ENCODE measurements around the gene RAB40C. TPM values are rescaled to one million over a fixed set of nuclear protein-coding genes. Genes with fewer than 3 reads are reported as not detected.

The RAB40C gene
- total and polyA plus RNA-seq, 2 donors (not counting 1 experiment from before 2014, with no cell fraction given): 12.7 to 26.9 TPM

DNA sequence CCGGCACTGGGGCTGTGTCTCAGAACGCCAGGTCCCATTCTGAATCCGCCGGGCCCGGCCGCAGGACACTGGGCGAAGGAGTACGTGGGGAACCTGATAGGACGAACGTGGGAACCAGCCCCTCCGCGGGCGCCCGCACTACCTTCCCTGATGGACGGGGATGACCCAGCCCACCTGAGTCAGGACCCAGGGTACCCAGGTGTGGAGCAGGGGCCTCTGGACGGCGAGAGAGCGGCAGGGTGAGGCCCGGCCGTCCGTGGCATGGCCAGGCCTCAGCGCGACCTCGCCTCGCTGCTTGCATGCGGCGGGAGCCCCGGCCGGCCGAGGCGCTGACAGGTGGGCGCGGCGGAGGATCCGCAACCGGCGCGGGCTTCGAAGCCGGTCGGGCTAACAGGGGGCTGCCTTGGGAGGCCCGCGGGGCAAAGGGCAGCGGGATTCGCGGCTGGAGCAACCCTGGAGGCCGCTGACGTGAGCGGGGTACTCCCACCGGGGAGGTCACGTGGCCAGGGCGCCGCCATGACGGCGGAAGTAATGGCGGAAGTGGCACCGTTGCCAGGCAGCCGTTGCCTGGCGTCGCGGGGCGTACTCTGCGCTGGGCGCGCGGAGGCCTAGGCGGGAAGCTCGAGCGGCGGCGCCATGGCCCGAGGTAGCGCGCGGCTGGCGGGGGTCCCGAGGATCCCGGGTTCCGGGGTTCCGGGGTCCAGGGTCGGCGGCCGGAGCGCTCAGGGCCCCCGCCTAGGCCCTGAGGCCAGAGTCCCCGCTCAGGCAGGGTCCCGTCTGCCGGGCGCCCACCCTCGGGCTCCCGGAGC lies 59.1 kb downstream of the RAB40C start, which contains the start of gene WDR90:
TSS of gene WDR90 (plus strand) at position 585 of the 809 bp plus-strand sequence. CDS start at position 637, 52 bp downstream.
- WGBS (ENCODE audit: insufficient coverage): under 1% methylated on average over 91 of the region's 91 CpGs
- Mint-ChIP-seq H3K27me3 (no peaks in the 10 kb centered on the region), H3K4me1 (peaks cover 19% of the 10 kb centered on the region), H3K9me3 (ENCODE audit: insufficient read depth) (no peaks in the 10 kb centered on the region), H3K4me3 (peak within 1 kb of the TSS; percentile 84), H3K27ac (peak within 1 kb of the TSS; percentile 86)
- Histone ChIP-seq H3K79me2 (ENCODE audit: control insufficient read depth, insufficient read depth, low read length) (peaks cover 8% of the 10 kb centered on the region), H4K20me1 (ENCODE audit: control insufficient read depth, insufficient read depth, low read length, poor library complexity, severe bottlenecking) (peaks cover 8% of the 10 kb centered on the region), H3K27me3 (replicated peaks in 1 of 4; ENCODE audit: control extremely low read depth in 1 of 4, control insufficient read depth in 3 of 4, insufficient read depth in 4 of 4, low read length in 3 of 4) (no peaks in the 10 kb centered on the region), H3K4me2 (replicated peaks; ENCODE audit: low read depth, low read length, poor library complexity, severe bottlenecking) (peak within 1 kb of the TSS; percentile 92), H3K9me3 (ENCODE audit: control extremely low read depth in 1 of 3, control insufficient read depth in 2 of 3, insufficient read depth in 1 of 3, low read length in 2 of 3) (peaks cover 0 to 2% (median 0%) of the 10 kb centered on the region in 3 donors), H3K27ac (ENCODE audit: low read length in 2 of 2) (peak within 1 kb of the TSS; percentile 79 to 90), H3K9ac (ENCODE audit: low read length) (peak within 1 kb of the TSS; percentile 71), H3K4me3 (ENCODE audit: control extremely low read depth in 1 of 5, extremely low read depth in 1 of 5, insufficient read depth in 1 of 5, low read depth in 2 of 5, low read length in 4 of 5) (peak within 1 kb of the TSS; percentile 27 to 76 (median 67)), H3K4me1 (ENCODE audit: control insufficient read depth in 2 of 2, insufficient read depth in 2 of 2, low read length in 2 of 2) (peaks cover 15 to 20% of the 10 kb centered on the region in 2 donors), H3K36me3 (replicated peaks in 1 of 2; ENCODE audit: control extremely low read depth in 1 of 2, control insufficient read depth in 1 of 2, extremely low read depth in 1 of 2, insufficient read depth in 2 of 2, low read length in 1 of 2) (no peaks in the 10 kb centered on the region), H2AFZ (ENCODE audit: insufficient read depth, low read depth, low read length, poor library complexity, severe bottlenecking) (peak within 1 kb of the TSS; percentile 92)
- POLR2A ChIA-PET: interaction anchor here (0.6 to 1.0 kb wide), 3 partner anchors 12 to 1058 kb away, joined by 4 to 6 read pairs (median 5); no protein-coding TSS in a partner anchor
- intact Hi-C loops (cut with micrococcal nuclease): loop anchor here (1.0 to 2.0 kb wide), 6 partner anchors 8 to 60 kb away; partner anchors contain the start of genes JMJD8, MCRIP2 and METTL26
- CTCF ChIA-PET: interaction anchor here (0.6 to 1.4 kb wide), 4 partner anchors 11 to 442 kb away, joined by 4 to 6 read pairs (median 4); partner anchors contain the start of gene METTL26
- DNase-seq (peak; percentile 94), ATAC-seq (ENCODE audit: low read depth) (peak; percentile 87)
- TF ChIP-seq EZH2 (IDR thresholded peaks at IDR 0.05; ENCODE audit: borderline replicate concordance, insufficient read depth, low read depth, low read length, poor library complexity, severe bottlenecking): no peak

DNA sequence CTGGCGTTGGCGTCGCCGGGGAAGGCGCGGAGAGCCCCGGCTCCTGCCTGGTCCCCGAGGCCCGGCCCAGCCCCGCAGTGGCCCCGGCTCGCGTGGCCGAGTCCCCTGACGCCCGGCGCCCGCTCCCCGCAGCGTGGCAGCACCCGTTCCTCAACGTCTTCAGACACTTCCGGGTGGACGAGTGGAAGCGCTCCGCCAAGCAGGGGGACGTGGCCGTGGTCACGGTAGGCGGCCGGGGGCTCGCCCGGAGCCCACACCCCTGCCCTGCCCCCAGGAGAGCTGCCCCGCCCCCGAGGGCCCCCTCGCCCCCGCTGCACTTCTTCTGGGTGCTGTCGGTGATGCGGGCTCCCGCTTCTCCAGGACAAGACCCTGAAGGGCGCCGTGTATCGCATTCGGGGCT lies 59.8 kb downstream of the RAB40C start:
- Histone ChIP-seq H3K9ac (ENCODE audit: low read length) (peak overlapping the region; percentile 71), H3K27ac (ENCODE audit: low read length in 2 of 2) (peak overlapping the region in 1 of 2 donors; percentile 90), H3K36me3 (replicated peaks in 1 of 2; ENCODE audit: control extremely low read depth in 1 of 2, control insufficient read depth in 1 of 2, extremely low read depth in 1 of 2, insufficient read depth in 2 of 2, low read length in 1 of 2) (no peaks in the 10 kb centered on the region), H3K4me2 (replicated peaks; ENCODE audit: low read depth, low read length, poor library complexity, severe bottlenecking) (peak overlapping the region; percentile 92), H3K27me3 (replicated peaks in 1 of 4; ENCODE audit: control extremely low read depth in 1 of 4, control insufficient read depth in 3 of 4, insufficient read depth in 4 of 4, low read length in 3 of 4) (no peaks in the 10 kb centered on the region), H3K9me3 (ENCODE audit: control extremely low read depth in 1 of 3, control insufficient read depth in 2 of 3, insufficient read depth in 1 of 3, low read length in 2 of 3) (peaks cover 0 to 2% (median 0%) of the 10 kb centered on the region in 3 donors), H4K20me1 (ENCODE audit: control insufficient read depth, insufficient read depth, low read length, poor library complexity, severe bottlenecking) (peaks cover 8% of the 10 kb centered on the region), H2AFZ (ENCODE audit: insufficient read depth, low read depth, low read length, poor library complexity, severe bottlenecking) (peak overlapping the region; percentile 92), H3K4me3 (ENCODE audit: control extremely low read depth in 1 of 5, extremely low read depth in 1 of 5, insufficient read depth in 1 of 5, low read depth in 2 of 5, low read length in 4 of 5) (peak overlapping the region in 4 of 5 experiments; percentile 65 to 76 (median 70)), H3K79me2 (ENCODE audit: control insufficient read depth, insufficient read depth, low read length) (peaks cover 8% of the 10 kb centered on the region), H3K4me1 (ENCODE audit: control insufficient read depth in 2 of 2, insufficient read depth in 2 of 2, low read length in 2 of 2) (peaks cover 15 to 20% of the 10 kb centered on the region in 2 donors)
- ATAC-seq (ENCODE audit: low read depth) (no peak), DNase-seq (no peak)
- 4% methylated on average over 44 of the region's 44 CpGs for WGBS (ENCODE audit: insufficient coverage)
- ChIA-PET CTCF (interaction anchor here (0.6 to 1.3 kb wide), 2 partner anchors 13 to 443 kb away, joined by 4 to 6 read pairs; partner anchors contain the start of gene METTL26), POLR2A (interaction anchor here (0.6 to 1.0 kb wide), 3 partner anchors 11 to 1057 kb away, joined by 4 to 6 read pairs (median 5); no protein-coding TSS in a partner anchor)
- H3K27me3 Mint-ChIP-seq: no peaks in the 10 kb centered on the region
- TF ChIP-seq, protein P1, sequence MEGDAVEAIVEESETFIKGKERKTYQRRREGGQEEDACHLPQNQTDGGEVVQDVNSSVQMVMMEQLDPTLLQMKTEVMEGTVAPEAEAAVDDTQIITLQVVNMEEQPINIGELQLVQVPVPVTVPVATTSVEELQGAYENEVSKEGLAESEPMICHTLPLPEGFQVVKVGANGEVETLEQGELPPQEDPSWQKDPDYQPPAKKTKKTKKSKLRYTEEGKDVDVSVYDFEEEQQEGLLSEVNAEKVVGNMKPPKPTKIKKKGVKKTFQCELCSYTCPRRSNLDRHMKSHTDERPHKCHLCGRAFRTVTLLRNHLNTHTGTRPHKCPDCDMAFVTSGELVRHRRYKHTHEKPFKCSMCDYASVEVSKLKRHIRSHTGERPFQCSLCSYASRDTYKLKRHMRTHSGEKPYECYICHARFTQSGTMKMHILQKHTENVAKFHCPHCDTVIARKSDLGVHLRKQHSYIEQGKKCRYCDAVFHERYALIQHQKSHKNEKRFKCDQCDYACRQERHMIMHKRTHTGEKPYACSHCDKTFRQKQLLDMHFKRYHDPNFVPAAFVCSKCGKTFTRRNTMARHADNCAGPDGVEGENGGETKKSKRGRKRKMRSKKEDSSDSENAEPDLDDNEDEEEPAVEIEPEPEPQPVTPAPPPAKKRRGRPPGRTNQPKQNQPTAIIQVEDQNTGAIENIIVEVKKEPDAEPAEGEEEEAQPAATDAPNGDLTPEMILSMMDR (IDR thresholded peaks at IDR 0.05): no peak
- no peak for TF ChIP-seq EZH2 (IDR thresholded peaks at IDR 0.05; ENCODE audit: borderline replicate concordance, insufficient read depth, low read depth, low read length, poor library complexity, severe bottlenecking)
- H3K9me3 Mint-ChIP-seq (ENCODE audit: insufficient read depth): no peaks in the 10 kb centered on the region
- intact Hi-C loops (cut with micrococcal nuclease): loop anchor here (1.0 to 2.0 kb wide), 6 partner anchors 8 to 61 kb away; partner anchors contain the start of genes JMJD8, MCRIP2 and METTL26
- peak overlapping the region; percentile 75 for H3K4me3 Mint-ChIP-seq
- H3K27ac Mint-ChIP-seq: no peak overlapping the region
- peaks cover 16% of the 10 kb centered on the region for H3K4me1 Mint-ChIP-seq

Measured in B cell (primary cell).